Hepatocyte (in vitro differentiated cells): ENCODE data around the gene EFL1.

Source experiments
- EZH2phosphoT487 ChIP-seq: fragments of 200-600 bp; sonication (generic); IDR thresholded peaks from one replicate; pipeline ENCODE4 v1.6.1; 2018; ENCODE audit warnings: antibody characterized with exemption, mild to moderate bottlenecking, low read depth, moderate library complexity; ENCODE audit not compliant: unreplicated experiment, severe bottlenecking
- TF ChIP-seq, protein P1 (sequence below): fragments of 200-600 bp; sonication (generic); IDR thresholded peaks from 2 replicates; pipeline ENCODE4 v1.5.1; 2016; ENCODE audit warnings: antibody characterized with exemption, mild to moderate bottlenecking; ENCODE audit not compliant: poor library complexity

DNA sequence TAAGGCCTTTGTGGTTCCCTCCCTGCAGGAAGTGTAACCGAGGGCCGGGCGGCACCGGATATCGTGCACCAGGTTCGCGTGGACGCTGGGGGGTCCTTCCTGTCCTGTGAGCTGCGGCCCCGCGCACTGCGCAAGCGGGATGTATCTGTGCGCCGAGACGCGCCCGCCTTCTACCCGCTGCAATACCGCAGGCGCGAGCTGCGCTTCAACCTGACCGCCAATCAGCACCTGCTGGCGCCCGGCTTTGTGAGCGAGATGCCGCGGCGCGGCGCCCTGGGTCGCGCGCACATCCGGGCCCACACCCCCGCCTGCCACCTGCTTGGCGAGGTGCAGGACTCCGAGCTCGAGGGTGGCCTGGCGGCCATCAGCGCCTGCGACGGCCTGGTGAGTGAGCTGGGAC is 36.0 kb upstream of the EFL1 start:
- TF ChIP-seq, protein P1, sequence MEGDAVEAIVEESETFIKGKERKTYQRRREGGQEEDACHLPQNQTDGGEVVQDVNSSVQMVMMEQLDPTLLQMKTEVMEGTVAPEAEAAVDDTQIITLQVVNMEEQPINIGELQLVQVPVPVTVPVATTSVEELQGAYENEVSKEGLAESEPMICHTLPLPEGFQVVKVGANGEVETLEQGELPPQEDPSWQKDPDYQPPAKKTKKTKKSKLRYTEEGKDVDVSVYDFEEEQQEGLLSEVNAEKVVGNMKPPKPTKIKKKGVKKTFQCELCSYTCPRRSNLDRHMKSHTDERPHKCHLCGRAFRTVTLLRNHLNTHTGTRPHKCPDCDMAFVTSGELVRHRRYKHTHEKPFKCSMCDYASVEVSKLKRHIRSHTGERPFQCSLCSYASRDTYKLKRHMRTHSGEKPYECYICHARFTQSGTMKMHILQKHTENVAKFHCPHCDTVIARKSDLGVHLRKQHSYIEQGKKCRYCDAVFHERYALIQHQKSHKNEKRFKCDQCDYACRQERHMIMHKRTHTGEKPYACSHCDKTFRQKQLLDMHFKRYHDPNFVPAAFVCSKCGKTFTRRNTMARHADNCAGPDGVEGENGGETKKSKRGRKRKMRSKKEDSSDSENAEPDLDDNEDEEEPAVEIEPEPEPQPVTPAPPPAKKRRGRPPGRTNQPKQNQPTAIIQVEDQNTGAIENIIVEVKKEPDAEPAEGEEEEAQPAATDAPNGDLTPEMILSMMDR, result no peak
- no peak for TF ChIP-seq EZH2phosphoT487
